HL-60 (cell line): Measurements from ENCODE around the gene CORO1C.

Experiments used
- TF ChIP-seq, protein P1 (sequence below): IDR thresholded peaks from 2 replicates; pipeline ENCODE4 v1.6.1; 2012; ENCODE audit warnings: low read depth; ENCODE audit not compliant: insufficient replicate concordance
- TF ChIP-seq, protein P2 (sequence below): IDR thresholded peaks from one replicate; pipeline ENCODE4 v1.5.1; 2011; ENCODE audit warnings: low read length, control low read depth, inconsistent platforms; ENCODE audit not compliant: insufficient read depth

DNA sequence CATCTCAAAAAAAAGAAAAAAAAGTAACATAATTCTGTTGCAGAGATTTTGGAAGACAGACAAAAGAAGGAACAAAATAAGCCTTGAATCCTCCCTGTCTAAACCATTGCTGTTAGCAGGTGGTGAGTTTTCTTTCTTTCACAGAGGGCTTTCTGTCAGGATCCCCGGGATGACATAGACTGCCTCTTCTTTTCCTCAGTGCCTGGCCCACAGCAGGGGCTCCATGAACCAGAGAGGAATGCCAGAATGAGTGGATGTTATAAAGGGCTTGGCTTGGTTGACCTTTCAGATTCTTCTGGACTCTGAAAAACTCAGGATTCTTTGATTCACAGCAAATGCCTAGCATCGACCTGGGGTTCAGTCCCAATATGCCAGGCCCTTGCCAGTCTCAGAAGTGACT, 45.8 kb upstream of the CORO1C start:
- TF ChIP-seq, protein P1, sequence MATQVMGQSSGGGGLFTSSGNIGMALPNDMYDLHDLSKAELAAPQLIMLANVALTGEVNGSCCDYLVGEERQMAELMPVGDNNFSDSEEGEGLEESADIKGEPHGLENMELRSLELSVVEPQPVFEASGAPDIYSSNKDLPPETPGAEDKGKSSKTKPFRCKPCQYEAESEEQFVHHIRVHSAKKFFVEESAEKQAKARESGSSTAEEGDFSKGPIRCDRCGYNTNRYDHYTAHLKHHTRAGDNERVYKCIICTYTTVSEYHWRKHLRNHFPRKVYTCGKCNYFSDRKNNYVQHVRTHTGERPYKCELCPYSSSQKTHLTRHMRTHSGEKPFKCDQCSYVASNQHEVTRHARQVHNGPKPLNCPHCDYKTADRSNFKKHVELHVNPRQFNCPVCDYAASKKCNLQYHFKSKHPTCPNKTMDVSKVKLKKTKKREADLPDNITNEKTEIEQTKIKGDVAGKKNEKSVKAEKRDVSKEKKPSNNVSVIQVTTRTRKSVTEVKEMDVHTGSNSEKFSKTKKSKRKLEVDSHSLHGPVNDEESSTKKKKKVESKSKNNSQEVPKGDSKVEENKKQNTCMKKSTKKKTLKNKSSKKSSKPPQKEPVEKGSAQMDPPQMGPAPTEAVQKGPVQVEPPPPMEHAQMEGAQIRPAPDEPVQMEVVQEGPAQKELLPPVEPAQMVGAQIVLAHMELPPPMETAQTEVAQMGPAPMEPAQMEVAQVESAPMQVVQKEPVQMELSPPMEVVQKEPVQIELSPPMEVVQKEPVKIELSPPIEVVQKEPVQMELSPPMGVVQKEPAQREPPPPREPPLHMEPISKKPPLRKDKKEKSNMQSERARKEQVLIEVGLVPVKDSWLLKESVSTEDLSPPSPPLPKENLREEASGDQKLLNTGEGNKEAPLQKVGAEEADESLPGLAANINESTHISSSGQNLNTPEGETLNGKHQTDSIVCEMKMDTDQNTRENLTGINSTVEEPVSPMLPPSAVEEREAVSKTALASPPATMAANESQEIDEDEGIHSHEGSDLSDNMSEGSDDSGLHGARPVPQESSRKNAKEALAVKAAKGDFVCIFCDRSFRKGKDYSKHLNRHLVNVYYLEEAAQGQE: no peak
- TF ChIP-seq, protein P2, sequence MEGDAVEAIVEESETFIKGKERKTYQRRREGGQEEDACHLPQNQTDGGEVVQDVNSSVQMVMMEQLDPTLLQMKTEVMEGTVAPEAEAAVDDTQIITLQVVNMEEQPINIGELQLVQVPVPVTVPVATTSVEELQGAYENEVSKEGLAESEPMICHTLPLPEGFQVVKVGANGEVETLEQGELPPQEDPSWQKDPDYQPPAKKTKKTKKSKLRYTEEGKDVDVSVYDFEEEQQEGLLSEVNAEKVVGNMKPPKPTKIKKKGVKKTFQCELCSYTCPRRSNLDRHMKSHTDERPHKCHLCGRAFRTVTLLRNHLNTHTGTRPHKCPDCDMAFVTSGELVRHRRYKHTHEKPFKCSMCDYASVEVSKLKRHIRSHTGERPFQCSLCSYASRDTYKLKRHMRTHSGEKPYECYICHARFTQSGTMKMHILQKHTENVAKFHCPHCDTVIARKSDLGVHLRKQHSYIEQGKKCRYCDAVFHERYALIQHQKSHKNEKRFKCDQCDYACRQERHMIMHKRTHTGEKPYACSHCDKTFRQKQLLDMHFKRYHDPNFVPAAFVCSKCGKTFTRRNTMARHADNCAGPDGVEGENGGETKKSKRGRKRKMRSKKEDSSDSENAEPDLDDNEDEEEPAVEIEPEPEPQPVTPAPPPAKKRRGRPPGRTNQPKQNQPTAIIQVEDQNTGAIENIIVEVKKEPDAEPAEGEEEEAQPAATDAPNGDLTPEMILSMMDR: no peak
